A549 (cell line): Measurements from ENCODE around the gene SEC14L3.

Source experiments
- BHLHE40 ChIP-seq: IDR thresholded peaks from 2 replicates; pipeline ENCODE4 v1.6.1; 2012; ENCODE audit warnings: low read depth, low read length, inconsistent platforms
- CHD2 ChIP-seq: fragments of 150-350 bp; IDR thresholded peaks from 2 replicates; pipeline ENCODE4 v1.6.1; 2014; ENCODE audit warnings: low read length; ENCODE audit not compliant: partially characterized antibody
- EP300 ChIP-seq, 2 experiments: fragments of >200 bp; sonication (Bioruptor Twin); formaldehyde crosslinking; IDR thresholded peaks; 2 replicates in 1 of 2; 3 replicates in 1 of 2; pipeline ENCODE4 v1.6.1; 2016 to 2017
- HOXA7 ChIP-seq: fragments of 250-450 bp; sonication (Bioruptor Pico); IDR thresholded peaks from 2 replicates; pipeline ENCODE4 v1.5.0; 2020; ENCODE audit warnings: mild to moderate bottlenecking, moderate library complexity
- MYC ChIP-seq: IDR thresholded peaks from 2 replicates; pipeline ENCODE4 v1.6.1; 2012; ENCODE audit warnings: mild to moderate bottlenecking, inconsistent platforms, low read length, improper control_type of control experiment, borderline replicate concordance
- PHF8 ChIP-seq: fragments of 200-600 bp; sonication (generic); IDR thresholded peaks from 2 replicates; pipeline ENCODE4 v1.6.1; 2016; ENCODE audit warnings: low read depth, mild to moderate bottlenecking, antibody characterized with exemption, moderate library complexity, borderline replicate concordance
- POLR2A ChIP-seq: IDR thresholded peaks from 2 replicates; pipeline ENCODE4 v1.6.1; 2012; ENCODE audit warnings: mild to moderate bottlenecking, low read length
- POLR2AphosphoS2 ChIP-seq: conservative IDR thresholded peaks from 2 replicates; pipeline ENCODE4 v1.6.1; 2012; ENCODE audit warnings: low read length, improper control_type of control experiment, inconsistent platforms
- RFX5 ChIP-seq: fragments of 450-650 bp; IDR thresholded peaks from 2 replicates; pipeline ENCODE4 v1.7.1; 2014; ENCODE audit warnings: antibody characterized with exemption, mild to moderate bottlenecking, moderate library complexity
- TP53 ChIP-seq: fragments of 250-450 bp; sonication (Bioruptor Pico); IDR thresholded peaks from 2 replicates; pipeline ENCODE4 v1.5.0; 2021; ENCODE audit warnings: mild to moderate bottlenecking, moderate library complexity
- TF ChIP-seq, protein P1 (sequence below): IDR thresholded peaks from 2 replicates; pipeline ENCODE4 v1.6.1; 2012
- TF ChIP-seq, protein P2 (sequence below): fragments of >200 bp; sonication (Bioruptor Twin); formaldehyde crosslinking; IDR thresholded peaks from 3 replicates; pipeline ENCODE4 v1.5.1; 2016
- TF ChIP-seq, protein P3 (sequence below): fragments of 450-650 bp; IDR thresholded peaks from 2 replicates; pipeline ENCODE4 v1.6.1; 2014; ENCODE audit warnings: antibody characterized with exemption

DNA sequence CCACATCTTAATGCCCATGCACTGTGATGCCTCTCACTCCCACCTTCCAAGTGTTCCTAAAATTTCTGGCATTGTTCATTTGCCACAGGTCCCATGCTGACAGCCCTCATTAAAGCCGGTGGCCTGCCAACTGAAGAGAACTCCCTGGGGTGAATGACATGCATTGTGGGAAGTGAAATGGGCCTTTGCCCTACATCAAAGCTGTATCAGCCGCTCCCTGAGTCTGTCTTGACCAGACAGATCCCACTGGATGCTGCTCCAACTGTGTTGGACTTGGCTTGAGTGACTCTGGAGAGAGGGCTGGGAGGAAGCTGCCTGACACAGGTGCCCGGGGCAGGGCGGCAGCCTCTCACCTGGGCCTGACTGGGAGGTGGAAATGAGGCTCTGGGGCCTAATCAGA lies 42.4 kb upstream of the SEC14L3 start:
- TF ChIP-seq, protein P1, sequence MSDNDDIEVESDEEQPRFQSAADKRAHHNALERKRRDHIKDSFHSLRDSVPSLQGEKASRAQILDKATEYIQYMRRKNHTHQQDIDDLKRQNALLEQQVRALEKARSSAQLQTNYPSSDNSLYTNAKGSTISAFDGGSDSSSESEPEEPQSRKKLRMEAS = no peak
- TF ChIP-seq, protein P2, sequence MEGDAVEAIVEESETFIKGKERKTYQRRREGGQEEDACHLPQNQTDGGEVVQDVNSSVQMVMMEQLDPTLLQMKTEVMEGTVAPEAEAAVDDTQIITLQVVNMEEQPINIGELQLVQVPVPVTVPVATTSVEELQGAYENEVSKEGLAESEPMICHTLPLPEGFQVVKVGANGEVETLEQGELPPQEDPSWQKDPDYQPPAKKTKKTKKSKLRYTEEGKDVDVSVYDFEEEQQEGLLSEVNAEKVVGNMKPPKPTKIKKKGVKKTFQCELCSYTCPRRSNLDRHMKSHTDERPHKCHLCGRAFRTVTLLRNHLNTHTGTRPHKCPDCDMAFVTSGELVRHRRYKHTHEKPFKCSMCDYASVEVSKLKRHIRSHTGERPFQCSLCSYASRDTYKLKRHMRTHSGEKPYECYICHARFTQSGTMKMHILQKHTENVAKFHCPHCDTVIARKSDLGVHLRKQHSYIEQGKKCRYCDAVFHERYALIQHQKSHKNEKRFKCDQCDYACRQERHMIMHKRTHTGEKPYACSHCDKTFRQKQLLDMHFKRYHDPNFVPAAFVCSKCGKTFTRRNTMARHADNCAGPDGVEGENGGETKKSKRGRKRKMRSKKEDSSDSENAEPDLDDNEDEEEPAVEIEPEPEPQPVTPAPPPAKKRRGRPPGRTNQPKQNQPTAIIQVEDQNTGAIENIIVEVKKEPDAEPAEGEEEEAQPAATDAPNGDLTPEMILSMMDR = no peak
- TF ChIP-seq POLR2A (no peak), PHF8 (no peak), BHLHE40 (no peak), CHD2 (no peak), POLR2AphosphoS2 (no peak), RFX5 (no peak), MYC (no peak), HOXA7 (CRISPR knock-in tag) (no peak), EP300 (IDR thresholded peaks at IDR 0.05) (no peak), TP53 (CRISPR knock-in tag) (no peak)
- TF ChIP-seq, protein P3, sequence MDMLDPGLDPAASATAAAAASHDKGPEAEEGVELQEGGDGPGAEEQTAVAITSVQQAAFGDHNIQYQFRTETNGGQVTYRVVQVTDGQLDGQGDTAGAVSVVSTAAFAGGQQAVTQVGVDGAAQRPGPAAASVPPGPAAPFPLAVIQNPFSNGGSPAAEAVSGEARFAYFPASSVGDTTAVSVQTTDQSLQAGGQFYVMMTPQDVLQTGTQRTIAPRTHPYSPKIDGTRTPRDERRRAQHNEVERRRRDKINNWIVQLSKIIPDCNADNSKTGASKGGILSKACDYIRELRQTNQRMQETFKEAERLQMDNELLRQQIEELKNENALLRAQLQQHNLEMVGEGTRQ = no peak
